A549 (cell line): ENCODE data around the gene IL9. TPM values are rescaled to one million over a fixed set of nuclear protein-coding genes. Genes with fewer than 3 reads are reported as not detected.

Experiments used
- ATAC-seq, 2 experiments: fragments of 200-7000 bp in 1 of 2; fragments of >200 bp in 1 of 2; cut with Nextera tagmentation in 1 of 2; cut with Tn5 transposase in 1 of 2; 3 replicates each; pipeline versions ENCODE4 v1.8.0 to v1.9.1; 2018 to 2020; ENCODE audit warnings: mild to moderate bottlenecking in 1 of 2, moderate library complexity in 1 of 2
- CTCF ChIA-PET: fragments of 300-600 bp; sonication (Branson Sonifier 250); formaldehyde crosslinking; extraction: SDS; loops from one replicate; lab custom pipeline; 2021; ENCODE audit warnings: antibody characterized with exemption, inconsistent platforms; lab: Yijun Ruan, JAX
- POLR2A ChIA-PET: fragments of 350-600 bp; formaldehyde crosslinking; extraction: SDS; loops from one replicate; lab custom pipeline; 2021; ENCODE audit warnings: antibody characterized with exemption, inconsistent platforms; lab: Yijun Ruan, JAX
- DNase-seq, 2 experiments: peaks; one replicate each; pipeline versions ENCODE4 v3.0.0 to v3.0.0-alpha.2; 2011 to 2016; ENCODE audit warnings: low read depth in 1 of 2, low spot score in 1 of 2
- FAIRE-seq: peaks from 2 replicates; lab custom pipeline; 2011; peaks lifted over from hg19 to GRCh38; lab: Jason Lieb, UNC
- H3K27ac ChIP-seq, 2 experiments: fragments of >200 bp; sonication (Bioruptor Twin); formaldehyde crosslinking; 3 replicates each; pipeline ENCODE4 v1.5.1; 2016 to 2017
- H3K4me1 ChIP-seq: fragments of >200 bp; sonication (Bioruptor Twin); formaldehyde crosslinking; 3 replicates; pipeline ENCODE4 v1.6.1; 2016
- H3K4me2 ChIP-seq: fragments of >200 bp; sonication (Bioruptor Twin); formaldehyde crosslinking; 3 replicates; pipeline ENCODE4 v1.6.1; 2016
- H3K4me3 ChIP-seq: fragments of >200 bp; sonication (Bioruptor Twin); formaldehyde crosslinking; 3 replicates; pipeline ENCODE4 v1.5.1; 2016
- H3K9me3 ChIP-seq: fragments of >200 bp; sonication (Bioruptor Twin); formaldehyde crosslinking; 3 replicates; pipeline ENCODE4 v1.6.1; 2016
- CHD4 ChIP-seq: fragments of 200-600 bp; sonication (generic); IDR thresholded peaks from 2 replicates; pipeline ENCODE4 v1.6.1; 2016; ENCODE audit warnings: antibody characterized with exemption, mild to moderate bottlenecking, borderline replicate concordance
- ESRRA ChIP-seq: fragments of 150-350 bp; IDR thresholded peaks from 2 replicates; pipeline ENCODE4 v1.6.1; 2014; ENCODE audit warnings: mild to moderate bottlenecking, low read length, borderline replicate concordance
- FOSL2 ChIP-seq, 2 experiments: fragments of 450-650 bp in 1 of 2; fragments of >200 bp in 1 of 2; sonication (Bioruptor Twin) in 1 of 2; formaldehyde crosslinking; IDR thresholded peaks; 2 replicates each; pipeline versions ENCODE4 v1.5.0 to v1.6.1; 2016 to 2020; ENCODE audit warnings: mild to moderate bottlenecking in 1 of 2, moderate library complexity in 1 of 2
- HDAC2 ChIP-seq: fragments of 200-600 bp; sonication (generic); IDR thresholded peaks from 2 replicates; pipeline ENCODE4 v1.6.1; 2016
- HEYL ChIP-seq: fragments of 250-450 bp; sonication (Bioruptor Pico); IDR thresholded peaks from 2 replicates; pipeline ENCODE4 v1.8.0; 2021; ENCODE audit warnings: mild to moderate bottlenecking, moderate library complexity
- HOXB13 ChIP-seq: fragments of 250-450 bp; sonication (Bioruptor Pico); IDR thresholded peaks from 2 replicates; pipeline ENCODE4 v1.5.0; 2020; ENCODE audit warnings: low read depth, mild to moderate bottlenecking, moderate library complexity
- JUN ChIP-seq, 2 experiments: fragments of >200 bp; sonication (Bioruptor Twin); formaldehyde crosslinking; IDR thresholded peaks; 2 replicates in 1 of 2; 3 replicates in 1 of 2; pipeline ENCODE4 v1.6.1; 2016 to 2017
- JUNB ChIP-seq: fragments of >200 bp; sonication (Bioruptor Twin); formaldehyde crosslinking; IDR thresholded peaks from 2 replicates; pipeline ENCODE4 v1.6.1; 2016
- NPAS2 ChIP-seq: fragments of 250-450 bp; sonication (Bioruptor Pico); IDR thresholded peaks from 2 replicates; pipeline ENCODE4 v1.8.0; 2022; ENCODE audit warnings: mild to moderate bottlenecking, moderate library complexity, borderline replicate concordance
- RAD21 ChIP-seq, 2 experiments: fragments of >200 bp in 1 of 2; sonication (Bioruptor Twin) in 1 of 2; formaldehyde crosslinking in 1 of 2; IDR thresholded peaks in 1 of 2; conservative IDR thresholded peaks in 1 of 2; 2 replicates in 1 of 2; 3 replicates in 1 of 2; pipeline ENCODE4 v1.6.1; 2012 to 2018; ENCODE audit warnings: inconsistent platforms in 1 of 2
- RARB ChIP-seq: fragments of 250-450 bp; sonication (Bioruptor Pico); IDR thresholded peaks from 2 replicates; pipeline ENCODE4 v1.8.0; 2021; ENCODE audit warnings: mild to moderate bottlenecking, moderate library complexity
- SREBF2 ChIP-seq: fragments of 450-650 bp; IDR thresholded peaks from 2 replicates; pipeline ENCODE4 v1.6.1; 2014; ENCODE audit warnings: mild to moderate bottlenecking, moderate library complexity
- TP53 ChIP-seq: fragments of 250-450 bp; sonication (Bioruptor Pico); IDR thresholded peaks from 2 replicates; pipeline ENCODE4 v1.5.0; 2021; ENCODE audit warnings: mild to moderate bottlenecking, moderate library complexity
- ZNF302 ChIP-seq: fragments of 250-450 bp; sonication (Bioruptor Pico); IDR thresholded peaks from 2 replicates; pipeline ENCODE4 v1.9.0; 2021; ENCODE audit warnings: inconsistent platforms, mild to moderate bottlenecking, moderate library complexity
- ZSCAN20 ChIP-seq: fragments of 250-450 bp; sonication (Bioruptor Pico); IDR thresholded peaks from 2 replicates; pipeline ENCODE4 v1.8.0; 2022; ENCODE audit warnings: mild to moderate bottlenecking, moderate library complexity
- WGBS: methylation state at CpG from one replicate; pipeline ENCODE4 v1.1.6; 2017; ENCODE audit errors: missing lambda C conversion rate; 5-methylcytosine and 5-hydroxymethylcytosine counted together
- polyA plus RNA-seq, 4 experiments: library from polyadenylated mRNA; depleted of rRNA in 3 of 4; stranded (reverse); fragments of >200 nt; fragmentation: RNase III in 1 of 4; extraction: RNeasy Plus Mini Kit Qiagen cat#74134 plus additional on column Dnase treatment in 1 of 4; gene quantifications; 2 replicates in 3 of 4; 3 replicates in 1 of 4; pipeline ENCODE4 v1.2.3, GENCODE V29; 2011 to 2017
- TF ChIP-seq, protein P1 (sequence below): fragments of >200 bp; sonication (Bioruptor Twin); formaldehyde crosslinking; IDR thresholded peaks from 2 replicates; pipeline ENCODE4 v1.6.1; 2016
- TF ChIP-seq, protein P2 (sequence below): fragments of >200 bp; sonication (Bioruptor Twin); formaldehyde crosslinking; IDR thresholded peaks from 3 replicates; pipeline ENCODE4 v1.5.1; 2016
- TF ChIP-seq, protein P3 (sequence below): fragments of 200-600 bp; sonication (generic); IDR thresholded peaks from 2 replicates; pipeline ENCODE4 v1.6.1; 2016; ENCODE audit warnings: antibody characterized with exemption, mild to moderate bottlenecking, moderate library complexity

Gene IL9
- polyA plus RNA-seq, 2 of the 4 experiments (the other 2 are of a cell fraction), result not detected

DNA sequence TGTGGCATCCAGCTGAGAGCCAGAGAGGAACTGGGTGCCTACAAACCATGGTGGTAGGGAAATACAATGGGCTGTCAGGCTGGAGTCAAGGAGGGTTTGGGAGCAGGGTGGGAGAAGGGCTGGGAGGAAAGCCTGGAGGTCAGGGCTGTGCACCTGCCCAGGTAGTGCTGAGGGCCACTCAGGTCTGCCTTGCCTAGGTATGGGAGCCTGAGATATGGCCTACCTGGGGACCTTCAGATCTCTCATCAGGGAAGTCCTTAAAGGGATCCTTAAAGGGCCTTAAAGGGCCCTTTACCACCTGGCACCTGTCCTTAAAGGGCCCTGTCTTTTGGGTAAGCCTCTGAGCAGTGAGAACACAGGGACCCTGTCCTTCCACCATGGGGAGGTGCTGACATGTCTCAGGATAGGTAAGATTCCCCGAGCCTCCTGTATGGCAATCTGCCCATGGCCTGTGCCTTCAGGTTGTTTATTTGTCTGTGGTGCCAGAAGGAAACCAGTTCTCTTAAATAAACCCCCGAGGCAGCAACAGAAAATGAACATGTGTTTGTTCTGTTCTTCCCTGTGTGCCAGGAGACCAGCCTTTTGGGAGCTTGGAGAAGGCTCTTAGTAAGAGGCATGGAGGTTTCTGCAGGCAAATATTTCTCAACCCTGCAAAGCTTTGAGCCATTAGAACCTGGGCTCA, 37.9 kb downstream of the IL9 start:
- H3K4me3 ChIP-seq, result no peak overlapping the region
- peaks cover 4% of the 10 kb centered on the region; the same call in 1 of the 3 replicates for H3K9me3 ChIP-seq
- no peaks in the 10 kb centered on the region for H3K4me1 ChIP-seq
- POLR2A ChIA-PET, result no interaction called here
- ATAC-seq (no peak), DNase-seq (no peak), FAIRE-seq (no peak)
- H3K4me2 ChIP-seq, result no peak overlapping the region
- H3K27ac ChIP-seq, result no peak overlapping the region
- 5% methylated on average over 2 of the region's 2 CpGs for WGBS
- CTCF ChIA-PET, result interaction anchor here (1.2 to 1.7 kb wide), 2 partner anchors 306 to 392 kb away, joined by 3 to 5 read pairs; no protein-coding TSS in a partner anchor
- no peak for TF ChIP-seq SREBF2
- TF ChIP-seq, protein P1, sequence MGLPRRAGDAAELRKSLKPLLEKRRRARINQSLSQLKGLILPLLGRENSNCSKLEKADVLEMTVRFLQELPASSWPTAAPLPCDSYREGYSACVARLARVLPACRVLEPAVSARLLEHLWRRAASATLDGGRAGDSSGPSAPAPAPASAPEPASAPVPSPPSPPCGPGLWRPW, result no peak
- TF ChIP-seq, protein P2, sequence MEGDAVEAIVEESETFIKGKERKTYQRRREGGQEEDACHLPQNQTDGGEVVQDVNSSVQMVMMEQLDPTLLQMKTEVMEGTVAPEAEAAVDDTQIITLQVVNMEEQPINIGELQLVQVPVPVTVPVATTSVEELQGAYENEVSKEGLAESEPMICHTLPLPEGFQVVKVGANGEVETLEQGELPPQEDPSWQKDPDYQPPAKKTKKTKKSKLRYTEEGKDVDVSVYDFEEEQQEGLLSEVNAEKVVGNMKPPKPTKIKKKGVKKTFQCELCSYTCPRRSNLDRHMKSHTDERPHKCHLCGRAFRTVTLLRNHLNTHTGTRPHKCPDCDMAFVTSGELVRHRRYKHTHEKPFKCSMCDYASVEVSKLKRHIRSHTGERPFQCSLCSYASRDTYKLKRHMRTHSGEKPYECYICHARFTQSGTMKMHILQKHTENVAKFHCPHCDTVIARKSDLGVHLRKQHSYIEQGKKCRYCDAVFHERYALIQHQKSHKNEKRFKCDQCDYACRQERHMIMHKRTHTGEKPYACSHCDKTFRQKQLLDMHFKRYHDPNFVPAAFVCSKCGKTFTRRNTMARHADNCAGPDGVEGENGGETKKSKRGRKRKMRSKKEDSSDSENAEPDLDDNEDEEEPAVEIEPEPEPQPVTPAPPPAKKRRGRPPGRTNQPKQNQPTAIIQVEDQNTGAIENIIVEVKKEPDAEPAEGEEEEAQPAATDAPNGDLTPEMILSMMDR, result no peak
- TF ChIP-seq ZSCAN20 (CRISPR knock-in tag), result no peak
- no peak for TF ChIP-seq FOSL2 (IDR thresholded peaks at IDR 0.05)
- no peak for TF ChIP-seq FOSL2 (CRISPR knock-in tag; IDR thresholded peaks at IDR 0.05)
- TF ChIP-seq HOXB13 (CRISPR knock-in tag), result no peak
- TF ChIP-seq JUN (IDR thresholded peaks at IDR 0.05), result no peak
- TF ChIP-seq HEYL (CRISPR knock-in tag), result no peak
- no peak for TF ChIP-seq TP53 (CRISPR knock-in tag)
- TF ChIP-seq JUNB, result no peak
- TF ChIP-seq RARB (CRISPR knock-in tag), result no peak
- TF ChIP-seq HDAC2, result no peak
- TF ChIP-seq CHD4, result no peak
- TF ChIP-seq RAD21 (conservative IDR thresholded peaks at IDR 0.05 in 1 of 2, IDR thresholded peaks at IDR 0.05 in 1 of 2), result no peak
- TF ChIP-seq NPAS2 (CRISPR knock-in tag), result no peak

DNA sequence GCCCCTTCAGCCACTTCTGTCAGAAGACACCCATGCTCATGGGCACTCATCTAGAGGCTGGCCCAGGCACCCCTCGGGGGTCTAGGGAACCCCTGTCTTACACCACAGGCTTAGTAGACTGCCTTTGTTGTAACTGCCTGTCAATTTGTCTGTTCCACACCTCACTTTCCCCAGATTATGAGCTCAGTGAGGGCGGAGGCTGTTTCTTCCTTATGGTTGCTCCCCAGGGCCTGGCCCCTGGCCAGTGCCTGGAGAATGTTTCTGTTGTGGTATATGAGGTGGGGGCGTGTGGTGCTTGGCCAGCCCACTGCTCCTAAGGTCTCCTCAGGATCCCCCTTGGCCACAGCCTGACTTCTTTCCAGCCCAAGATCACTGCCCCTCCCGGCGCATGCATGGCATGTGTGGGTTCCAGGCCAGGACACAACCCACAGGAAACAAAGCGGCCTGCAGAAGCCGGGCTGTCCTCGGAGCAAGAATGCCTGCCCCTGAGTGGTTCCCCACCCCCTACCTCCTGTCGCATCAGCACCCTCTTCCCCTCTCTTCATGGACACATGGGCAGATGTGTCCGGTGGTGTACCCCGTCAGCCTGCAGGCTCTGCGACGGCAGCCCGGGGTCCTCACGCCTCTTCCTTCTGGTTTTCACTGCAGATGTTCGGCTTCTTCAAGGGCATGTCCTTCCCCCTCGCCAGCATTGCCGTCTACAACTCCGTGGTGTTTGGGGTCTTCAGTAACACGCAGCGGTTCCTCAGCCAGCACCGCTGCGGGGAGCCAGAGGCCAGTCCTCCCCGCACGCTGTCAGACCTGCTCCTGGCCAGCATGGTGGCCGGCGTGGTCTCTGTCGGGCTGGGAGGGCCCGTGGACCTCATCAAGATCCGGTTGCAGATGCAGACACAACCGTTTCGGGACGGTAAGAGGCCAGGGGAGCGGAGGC, 43.5 kb downstream of the IL9 start:
- Histone ChIP-seq H3K9me3 (peaks cover 4% of the 10 kb centered on the region; the same call in 1 of the 3 replicates), H3K4me2 (no peak overlapping the region), H3K4me1 (no peaks in the 10 kb centered on the region), H3K4me3 (no peak overlapping the region)
- 68% methylated on average over 24 of the region's 34 CpGs for WGBS
- FAIRE-seq (no peak), DNase-seq (no peak)
- CTCF ChIA-PET, result interaction anchor here (1.0 kb wide), 1 partner anchor 22 kb away, joined by 3 read pairs; no protein-coding TSS in a partner anchor
- TF ChIP-seq, protein P3, sequence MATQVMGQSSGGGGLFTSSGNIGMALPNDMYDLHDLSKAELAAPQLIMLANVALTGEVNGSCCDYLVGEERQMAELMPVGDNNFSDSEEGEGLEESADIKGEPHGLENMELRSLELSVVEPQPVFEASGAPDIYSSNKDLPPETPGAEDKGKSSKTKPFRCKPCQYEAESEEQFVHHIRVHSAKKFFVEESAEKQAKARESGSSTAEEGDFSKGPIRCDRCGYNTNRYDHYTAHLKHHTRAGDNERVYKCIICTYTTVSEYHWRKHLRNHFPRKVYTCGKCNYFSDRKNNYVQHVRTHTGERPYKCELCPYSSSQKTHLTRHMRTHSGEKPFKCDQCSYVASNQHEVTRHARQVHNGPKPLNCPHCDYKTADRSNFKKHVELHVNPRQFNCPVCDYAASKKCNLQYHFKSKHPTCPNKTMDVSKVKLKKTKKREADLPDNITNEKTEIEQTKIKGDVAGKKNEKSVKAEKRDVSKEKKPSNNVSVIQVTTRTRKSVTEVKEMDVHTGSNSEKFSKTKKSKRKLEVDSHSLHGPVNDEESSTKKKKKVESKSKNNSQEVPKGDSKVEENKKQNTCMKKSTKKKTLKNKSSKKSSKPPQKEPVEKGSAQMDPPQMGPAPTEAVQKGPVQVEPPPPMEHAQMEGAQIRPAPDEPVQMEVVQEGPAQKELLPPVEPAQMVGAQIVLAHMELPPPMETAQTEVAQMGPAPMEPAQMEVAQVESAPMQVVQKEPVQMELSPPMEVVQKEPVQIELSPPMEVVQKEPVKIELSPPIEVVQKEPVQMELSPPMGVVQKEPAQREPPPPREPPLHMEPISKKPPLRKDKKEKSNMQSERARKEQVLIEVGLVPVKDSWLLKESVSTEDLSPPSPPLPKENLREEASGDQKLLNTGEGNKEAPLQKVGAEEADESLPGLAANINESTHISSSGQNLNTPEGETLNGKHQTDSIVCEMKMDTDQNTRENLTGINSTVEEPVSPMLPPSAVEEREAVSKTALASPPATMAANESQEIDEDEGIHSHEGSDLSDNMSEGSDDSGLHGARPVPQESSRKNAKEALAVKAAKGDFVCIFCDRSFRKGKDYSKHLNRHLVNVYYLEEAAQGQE, result no peak
- no peak for TF ChIP-seq ZNF302
- no peak for TF ChIP-seq JUNB
- no peak for TF ChIP-seq ESRRA
- TF ChIP-seq, all 56 proteins: peak for 0
- POLR2A ChIA-PET, result no interaction called here
- no peak for ATAC-seq
- no peak overlapping the region for H3K27ac ChIP-seq
